Measurements from ENCODE around the gene GPER1. TPM values are rescaled to one million over a fixed set of nuclear protein-coding genes. Genes with fewer than 3 reads are reported as not detected.

The GPER1 gene
- total RNA-seq, 1 experiment from 2014 or later = 2.3 TPM

- no peak for DNase-seq (ENCODE audit: extremely low read depth, low read depth)
These were observed 13.1 kb downstream of the GPER1 start for GRCh38 chr7:1100834-1101562.

GRCh38 chr7:1101563-1102431 lies 13.9 kb downstream of the GPER1 start:
- no peak for DNase-seq (ENCODE audit: extremely low read depth, low read depth)

- no peak for DNase-seq (ENCODE audit: extremely low read depth, low read depth)
These were observed 15.3 kb downstream of the GPER1 start for GRCh38 chr7:1103009-1103788.

- no peak for DNase-seq (ENCODE audit: extremely low read depth, low read depth)
These were observed 16.0 kb downstream of the GPER1 start for GRCh38 chr7:1103789-1104515.

- DNase-seq (ENCODE audit: extremely low read depth, low read depth) = no peak
These were observed 16.7 kb downstream of the GPER1 start for GRCh38 chr7:1104516-1105179.

GRCh38 chr7:1105189-1105588 lies 17.3 kb downstream of the GPER1 start:
- no peak for DNase-seq (ENCODE audit: extremely low read depth, low read depth)

- no peak for DNase-seq (ENCODE audit: extremely low read depth, low read depth)
These were observed 18.3 kb downstream of the GPER1 start for GRCh38 chr7:1106063-1106792.

GRCh38 chr7:1106793-1107421 lies 19.0 kb downstream of the GPER1 start:
- no peak for DNase-seq (ENCODE audit: extremely low read depth, low read depth)

- DNase-seq (ENCODE audit: extremely low read depth, low read depth) = no peak
These were observed 20.5 kb downstream of the GPER1 start for GRCh38 chr7:1108264-1108920.

GRCh38 chr7:1109581-1110310 lies 21.8 kb downstream of the GPER1 start:
- no peak for DNase-seq (ENCODE audit: extremely low read depth, low read depth)

GRCh38 chr7:1110358-1110757 lies 22.4 kb downstream of the GPER1 start:
- no peak for DNase-seq (ENCODE audit: extremely low read depth, low read depth)

- DNase-seq (ENCODE audit: extremely low read depth, low read depth) = no peak
These were observed 23.2 kb downstream of the GPER1 start for GRCh38 chr7:1111156-1111555.

- no peak for DNase-seq (ENCODE audit: extremely low read depth, low read depth)
These were observed 24.2 kb downstream of the GPER1 start for GRCh38 chr7:1112109-1112508.

GRCh38 chr7:1112625-1113547 lies 25.0 kb downstream of the GPER1 start:
- DNase-seq (ENCODE audit: extremely low read depth, low read depth) = no peak

GRCh38 chr7:1113548-1113885 lies 25.6 kb downstream of the GPER1 start:
- DNase-seq (ENCODE audit: extremely low read depth, low read depth) = no peak

- no peak for DNase-seq (ENCODE audit: extremely low read depth, low read depth)
These were observed 26.2 kb downstream of the GPER1 start for GRCh38 chr7:1114088-1114487.

- no peak for DNase-seq (ENCODE audit: extremely low read depth, low read depth)
These were observed 26.6 kb downstream of the GPER1 start for GRCh38 chr7:1114505-1114904.
